WTC11 (cell line): ENCODE data around the gene SLC31A2. TPM values are rescaled to one million over a fixed set of nuclear protein-coding genes. Genes with fewer than 3 reads are reported as not detected.

ENCODE experiments used
- ATAC-seq: fragments of 200-7000 bp; cut with Tn5 transposase; 2 replicates; pipeline ENCODE4 v1.10.0; 2021; ENCODE audit warnings: mild to moderate bottlenecking, moderate library complexity
- CTCF ChIA-PET: fragments of 300-600 bp; sonication (Branson Sonifier 250); formaldehyde crosslinking; loops from one replicate; lab custom pipeline; 2021; ENCODE audit warnings: antibody characterized with exemption; lab: Charles Lee
- POLR2A ChIA-PET: fragments of 350-600 bp; sonication (Branson Sonifier 250); formaldehyde crosslinking; loops from one replicate; lab custom pipeline; 2021; ENCODE audit warnings: antibody characterized with exemption; lab: Charles Lee
- DNase-seq: peaks from one replicate; pipeline ENCODE4 v3.0.0; 2021; ENCODE audit warnings: low spot score
- H3K27ac Mint-ChIP-seq: 2 replicates; pipeline ENCODE4 v1.8.0; 2021; ENCODE audit warnings: mixed read lengths
- H3K27me3 Mint-ChIP-seq: 2 replicates; pipeline ENCODE4 v1.8.0; 2021; ENCODE audit warnings: low read depth, mild to moderate bottlenecking, moderate library complexity, mixed read lengths
- H3K36me3 Mint-ChIP-seq: 2 replicates; pipeline ENCODE4 v1.8.0; 2021; ENCODE audit warnings: mixed read lengths
- H3K4me1 Mint-ChIP-seq: 2 replicates; pipeline ENCODE4 v1.8.0; 2022; ENCODE audit warnings: mixed read lengths
- H3K4me3 Mint-ChIP-seq: 2 replicates; pipeline ENCODE4 v1.8.0; 2021; ENCODE audit warnings: mild to moderate bottlenecking, moderate library complexity, mixed read lengths
- H3K9me3 Mint-ChIP-seq: 2 replicates; pipeline ENCODE4 v1.8.0; 2021; ENCODE audit warnings: mixed read lengths
- ARID4B ChIP-seq: sonication (generic); formaldehyde crosslinking; IDR thresholded peaks from 2 replicates; pipeline ENCODE4 v1.8.0; 2023; ENCODE audit warnings: missing genetic modification reagents, mild to moderate bottlenecking, borderline replicate concordance
- E2F5 ChIP-seq: sonication (generic); formaldehyde crosslinking; IDR thresholded peaks from 2 replicates; pipeline ENCODE4 v1.8.1; 2022; ENCODE audit warnings: mild to moderate bottlenecking, moderate library complexity, missing genetic modification reagents
- ESRRA ChIP-seq: sonication (generic); formaldehyde crosslinking; IDR thresholded peaks from 2 replicates; pipeline ENCODE4 v1.8.1; 2022; ENCODE audit warnings: mild to moderate bottlenecking, missing genetic modification reagents, borderline replicate concordance
- FOXP4 ChIP-seq: sonication (generic); formaldehyde crosslinking; IDR thresholded peaks from 2 replicates; pipeline ENCODE4 v1.8.0; 2022; ENCODE audit warnings: mild to moderate bottlenecking, missing genetic modification reagents
- MAX ChIP-seq: sonication (generic); formaldehyde crosslinking; IDR thresholded peaks from 2 replicates; pipeline ENCODE4 v1.8.0; 2022; ENCODE audit warnings: mild to moderate bottlenecking, missing genetic modification reagents
- NFYB ChIP-seq: sonication (generic); formaldehyde crosslinking; conservative IDR thresholded peaks from 2 replicates; pipeline ENCODE4 v1.8.0; 2022; ENCODE audit warnings: low read depth, missing genetic modification reagents
- NR3C1 ChIP-seq: sonication (generic); formaldehyde crosslinking; conservative IDR thresholded peaks from 2 replicates; pipeline ENCODE4 v1.8.1; 2023; ENCODE audit warnings: low read depth, mild to moderate bottlenecking, missing genetic modification reagents
- PRDM15 ChIP-seq: sonication (generic); formaldehyde crosslinking; IDR thresholded peaks from 2 replicates; pipeline ENCODE4 v1.8.0; 2022; ENCODE audit warnings: missing genetic modification reagents
- SMAD3 ChIP-seq: sonication (generic); formaldehyde crosslinking; IDR thresholded peaks from 2 replicates; pipeline ENCODE4 v1.8.0; 2022; ENCODE audit warnings: missing genetic modification reagents, mild to moderate bottlenecking, borderline replicate concordance
- SP1 ChIP-seq: sonication (generic); formaldehyde crosslinking; conservative IDR thresholded peaks from 2 replicates; pipeline ENCODE4 v1.8.1; 2022; ENCODE audit warnings: missing genetic modification reagents
- TEAD4 ChIP-seq: sonication (generic); formaldehyde crosslinking; IDR thresholded peaks from 2 replicates; pipeline ENCODE4 v1.8.0; 2022; ENCODE audit warnings: mild to moderate bottlenecking, missing genetic modification reagents
- ZNF138 ChIP-seq: sonication (generic); formaldehyde crosslinking; conservative IDR thresholded peaks from 2 replicates; pipeline ENCODE4 v1.8.1; 2022; ENCODE audit warnings: mild to moderate bottlenecking, moderate library complexity, missing genetic modification reagents
- ZNF263 ChIP-seq: sonication (generic); formaldehyde crosslinking; IDR thresholded peaks from 2 replicates; pipeline ENCODE4 v1.8.1; 2022; ENCODE audit warnings: low read depth, mild to moderate bottlenecking, moderate library complexity, missing genetic modification reagents
- ZNF317 ChIP-seq: sonication (generic); formaldehyde crosslinking; IDR thresholded peaks from 2 replicates; pipeline ENCODE4 v1.8.1; 2023; ENCODE audit warnings: low read depth, mild to moderate bottlenecking, moderate library complexity, missing genetic modification reagents, borderline replicate concordance
- total RNA-seq: library from RNA; stranded (reverse); gene quantifications from 3 replicates; pipeline ENCODE4 v1.2.3, GENCODE V29; 2021
- TF ChIP-seq, protein P1 (sequence below): sonication (generic); formaldehyde crosslinking; IDR thresholded peaks from 2 replicates; pipeline ENCODE4 v1.8.1; 2022; ENCODE audit warnings: missing genetic modification reagents, borderline replicate concordance
- TF ChIP-seq, protein P2 (sequence below): sonication (generic); formaldehyde crosslinking; IDR thresholded peaks from 2 replicates; pipeline ENCODE4 v1.8.1; 2023; ENCODE audit warnings: mild to moderate bottlenecking, missing genetic modification reagents, moderate library complexity

Gene SLC31A2
- total RNA-seq, 1 experiment from 2014 or later: 2.0 TPM

- POLR2A ChIA-PET: no interaction called here
- H3K27ac Mint-ChIP-seq: no peak overlapping the region
- no peak overlapping the region for H3K4me3 Mint-ChIP-seq
- H3K36me3 Mint-ChIP-seq: no peaks in the 10 kb centered on the region
- peaks cover 26% of the 10 kb centered on the region for H3K27me3 Mint-ChIP-seq
- peak; percentile 42 for DNase-seq
- H3K4me1 Mint-ChIP-seq: peaks cover 6% of the 10 kb centered on the region; the same call in 1 of the 2 replicates
- peaks cover 16% of the 10 kb centered on the region for H3K9me3 Mint-ChIP-seq
- CTCF ChIA-PET: interaction anchor here (1.0 kb wide), 1 partner anchor 143 kb away, joined by 3 read pairs; the partner anchor contains the start of genes CDC26 and PRPF4
- ATAC-seq: peak; percentile 72
- TF ChIP-seq, protein P1, sequence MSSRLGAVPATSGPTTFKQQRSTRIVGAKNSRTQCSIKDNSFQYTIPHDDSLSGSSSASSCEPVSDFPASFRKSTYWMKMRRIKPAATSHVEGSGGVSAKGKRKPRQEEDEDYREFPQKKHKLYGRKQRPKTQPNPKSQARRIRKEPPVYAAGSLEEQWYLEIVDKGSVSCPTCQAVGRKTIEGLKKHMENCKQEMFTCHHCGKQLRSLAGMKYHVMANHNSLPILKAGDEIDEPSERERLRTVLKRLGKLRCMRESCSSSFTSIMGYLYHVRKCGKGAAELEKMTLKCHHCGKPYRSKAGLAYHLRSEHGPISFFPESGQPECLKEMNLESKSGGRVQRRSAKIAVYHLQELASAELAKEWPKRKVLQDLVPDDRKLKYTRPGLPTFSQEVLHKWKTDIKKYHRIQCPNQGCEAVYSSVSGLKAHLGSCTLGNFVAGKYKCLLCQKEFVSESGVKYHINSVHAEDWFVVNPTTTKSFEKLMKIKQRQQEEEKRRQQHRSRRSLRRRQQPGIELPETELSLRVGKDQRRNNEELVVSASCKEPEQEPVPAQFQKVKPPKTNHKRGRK (CRISPR knock-in tag): 0 out of 2 replicates have a peak, but pooled peaks have one; percentile 48
- TF ChIP-seq E2F5 (CRISPR knock-in tag): no peak
These were observed 19.1 kb upstream of the SLC31A2 start for GRCh38 chr9:113131689-113132151.

- DNase-seq (no peak), ATAC-seq (no peak)
- ChIA-PET POLR2A (no interaction called here), CTCF (interaction anchor here (0.6 kb wide), 1 partner anchor 451 kb away, joined by 3 read pairs; no protein-coding TSS in a partner anchor)
- Mint-ChIP-seq H3K36me3 (peaks cover 4% of the 10 kb centered on the region; the same call in 1 of the 2 replicates), H3K27me3 (peaks cover 26% of the 10 kb centered on the region), H3K4me1 (no peaks in the 10 kb centered on the region), H3K27ac (no peak overlapping the region), H3K9me3 (peaks cover 23% of the 10 kb centered on the region), H3K4me3 (no peak overlapping the region)
- TF ChIP-seq ESRRA (CRISPR knock-in tag): no peak
- no peak for TF ChIP-seq SMAD3 (CRISPR knock-in tag)
- no peak for TF ChIP-seq ZNF317 (CRISPR knock-in tag)
- TF ChIP-seq MAX: no peak
- no peak for TF ChIP-seq NR3C1 (CRISPR knock-in tag)
- TF ChIP-seq NFYB (CRISPR knock-in tag): no peak
- no peak for TF ChIP-seq SP1
- no peak for TF ChIP-seq TEAD4
- TF ChIP-seq, protein P2, sequence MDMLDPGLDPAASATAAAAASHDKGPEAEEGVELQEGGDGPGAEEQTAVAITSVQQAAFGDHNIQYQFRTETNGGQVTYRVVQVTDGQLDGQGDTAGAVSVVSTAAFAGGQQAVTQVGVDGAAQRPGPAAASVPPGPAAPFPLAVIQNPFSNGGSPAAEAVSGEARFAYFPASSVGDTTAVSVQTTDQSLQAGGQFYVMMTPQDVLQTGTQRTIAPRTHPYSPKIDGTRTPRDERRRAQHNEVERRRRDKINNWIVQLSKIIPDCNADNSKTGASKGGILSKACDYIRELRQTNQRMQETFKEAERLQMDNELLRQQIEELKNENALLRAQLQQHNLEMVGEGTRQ: no peak
- TF ChIP-seq ZNF263 (CRISPR knock-in tag): no peak
- TF ChIP-seq PRDM15 (CRISPR knock-in tag): no peak
- TF ChIP-seq ARID4B (CRISPR knock-in tag): no peak
- TF ChIP-seq ZNF138 (CRISPR knock-in tag): no peak
- TF ChIP-seq FOXP4: no peak
These were observed 13.3 kb upstream of the SLC31A2 start for GRCh38 chr9:113137196-113138168.
